Activated CD4-positive, CD25-positive, alpha-beta regulatory T cell treated with anti-CD3 and anti-CD28 coated beads, Interleukin-2, amount 50 U/mL, for 24 hours (primary cell): ENCODE data around the gene TMIE.

ENCODE experiments used
- ATAC-seq, 2 donors: fragments of 150-1000 bp; cut with Tn5 transposase; one replicate each; pipeline ENCODE4 v1.10.0; 2021; ENCODE audit warnings: mild to moderate bottlenecking in 1 of 2, moderate library complexity in 1 of 2

The TMIE gene, protein sequence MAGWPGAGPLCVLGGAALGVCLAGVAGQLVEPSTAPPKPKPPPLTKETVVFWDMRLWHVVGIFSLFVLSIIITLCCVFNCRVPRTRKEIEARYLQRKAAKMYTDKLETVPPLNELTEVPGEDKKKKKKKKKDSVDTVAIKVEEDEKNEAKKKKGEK

DNA sequence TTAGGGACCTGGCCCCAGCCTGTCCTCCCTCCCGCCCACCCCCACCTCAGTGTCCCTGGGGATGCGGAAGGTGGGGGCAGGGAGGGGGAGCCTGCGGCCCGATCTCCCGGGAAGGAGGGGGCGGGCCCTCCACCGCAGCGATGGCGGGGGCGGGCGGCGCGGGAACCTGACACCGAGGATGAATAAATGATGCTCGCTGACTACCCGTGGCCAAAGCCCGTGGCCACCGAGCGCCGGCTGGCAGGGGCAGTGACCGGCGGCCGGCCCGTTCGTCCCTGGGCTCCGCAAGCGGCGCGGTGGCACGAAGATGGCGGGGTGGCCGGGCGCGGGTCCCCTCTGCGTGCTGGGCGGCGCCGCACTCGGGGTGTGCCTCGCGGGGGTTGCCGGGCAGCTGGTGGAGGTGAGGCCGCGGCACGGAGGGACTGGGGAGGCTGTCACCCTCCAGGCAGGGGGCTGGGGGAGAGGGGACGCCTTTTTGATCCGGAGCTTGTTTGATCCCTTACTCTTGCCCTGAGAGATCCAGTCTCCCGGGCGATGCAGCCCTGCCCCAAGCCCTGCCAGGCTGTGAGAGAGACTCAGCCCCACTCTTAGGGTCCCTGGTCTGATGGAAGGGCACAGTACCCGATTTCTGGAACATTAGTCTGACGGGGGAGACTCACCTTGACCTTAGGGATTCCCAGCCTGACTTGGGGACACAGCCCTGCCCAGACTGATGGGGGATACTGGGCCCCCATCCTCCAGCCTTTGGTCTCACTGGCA is at the start of gene TMIE:
Gene TMIE, plus strand, starts transcription at position 212 of the 759 bp plus-strand sequence. Its CDS starts 96 bp downstream, at position 308.
- no peak for ATAC-seq

DNA sequence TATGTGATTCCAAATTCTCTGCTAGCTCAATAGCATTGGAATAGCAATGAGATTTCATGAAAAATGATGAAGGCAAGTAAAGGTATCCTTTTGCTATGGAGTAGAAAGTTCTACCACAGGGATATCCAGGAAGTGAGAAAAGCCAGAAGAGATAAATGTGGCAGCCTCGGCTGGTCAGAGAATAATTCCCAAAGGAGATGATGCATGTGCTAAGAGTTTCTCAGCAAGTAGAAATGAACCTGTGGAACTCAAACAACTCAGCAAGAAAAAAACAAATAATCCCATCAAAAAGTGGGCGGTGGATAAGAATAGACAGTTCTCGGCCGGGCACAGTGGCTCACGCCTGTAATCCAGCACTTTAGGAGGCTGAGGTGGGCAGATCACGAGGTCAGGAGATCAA is 45.9 kb upstream of the TMIE start:
- no peak for ATAC-seq

DNA sequence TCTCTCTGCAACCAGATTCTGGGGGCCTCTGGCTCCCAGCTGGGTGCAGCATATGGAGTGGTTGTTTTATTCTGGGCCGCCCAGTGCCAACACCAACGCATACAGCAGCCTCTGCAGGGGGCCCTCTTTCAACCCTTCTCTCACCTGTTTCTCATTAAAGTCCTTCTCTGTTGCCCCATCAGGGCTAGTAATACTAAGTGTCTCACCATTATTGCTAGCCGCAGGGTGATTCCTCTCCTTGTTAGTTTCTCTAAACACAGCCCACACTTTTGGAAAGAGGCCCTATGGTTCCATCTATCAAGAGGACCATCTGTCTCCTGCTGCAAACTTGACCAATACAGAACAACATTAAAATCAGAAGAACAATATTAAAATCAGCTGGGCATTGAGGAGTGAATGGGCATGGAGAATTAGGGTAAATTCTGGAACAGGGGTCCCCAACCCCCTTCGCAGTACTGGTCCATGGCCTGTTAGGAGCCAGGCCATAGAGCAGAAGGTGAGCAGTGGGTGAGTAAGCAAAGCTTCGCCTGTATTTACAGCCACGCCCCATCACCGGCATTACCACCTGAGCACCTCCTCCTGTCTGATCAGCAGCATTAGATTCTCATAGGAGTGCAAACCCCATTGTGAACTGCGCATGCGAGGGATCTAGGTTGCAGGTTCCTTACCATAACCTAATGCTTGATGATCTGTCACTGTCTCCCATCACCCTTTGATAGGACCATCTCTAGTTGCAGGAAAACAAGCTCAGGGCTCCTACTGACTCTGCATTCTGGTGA is 44.2 kb upstream of the TMIE start:
- no peak for ATAC-seq

DNA sequence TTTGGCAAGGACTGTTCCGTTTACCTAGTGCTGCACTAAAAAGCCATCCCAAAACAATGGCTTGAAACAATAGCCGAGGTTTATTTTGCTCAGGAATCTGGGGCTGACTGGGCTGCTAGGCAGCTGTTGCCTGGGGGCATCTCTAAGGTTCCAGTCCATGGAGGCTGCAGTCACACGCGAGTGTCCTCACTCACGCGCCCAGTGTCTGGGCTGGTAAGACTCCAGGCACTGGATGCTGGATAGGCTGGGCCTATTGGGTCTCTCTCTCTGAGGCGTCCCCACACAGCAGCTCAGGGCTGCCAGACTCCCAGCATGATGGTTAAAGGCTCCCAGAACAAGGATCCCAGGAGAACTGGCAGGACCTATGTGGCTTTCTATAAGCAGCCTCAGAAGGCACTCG is 41.9 kb upstream of the TMIE start:
- ATAC-seq = no peak

DNA sequence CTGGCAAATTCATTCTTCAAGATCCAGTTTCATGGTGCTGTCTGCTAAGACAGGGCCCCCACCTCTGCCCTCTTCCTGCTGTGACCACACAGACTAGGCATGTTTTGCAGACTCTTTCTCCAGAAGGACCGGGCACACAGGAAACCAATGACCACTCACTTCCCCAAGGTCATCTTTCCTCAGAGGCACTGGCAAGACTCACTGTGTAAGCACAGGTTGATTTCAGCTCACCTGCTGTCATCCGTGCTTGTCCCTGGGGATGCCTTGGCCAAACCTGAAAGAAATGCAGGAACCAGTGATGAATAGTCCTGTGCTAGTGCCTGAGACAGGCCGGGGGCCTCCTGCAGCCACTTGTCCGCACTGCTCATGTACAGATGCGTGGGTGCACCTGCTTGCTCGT is 41.2 kb upstream of the TMIE start:
- no peak for ATAC-seq

DNA sequence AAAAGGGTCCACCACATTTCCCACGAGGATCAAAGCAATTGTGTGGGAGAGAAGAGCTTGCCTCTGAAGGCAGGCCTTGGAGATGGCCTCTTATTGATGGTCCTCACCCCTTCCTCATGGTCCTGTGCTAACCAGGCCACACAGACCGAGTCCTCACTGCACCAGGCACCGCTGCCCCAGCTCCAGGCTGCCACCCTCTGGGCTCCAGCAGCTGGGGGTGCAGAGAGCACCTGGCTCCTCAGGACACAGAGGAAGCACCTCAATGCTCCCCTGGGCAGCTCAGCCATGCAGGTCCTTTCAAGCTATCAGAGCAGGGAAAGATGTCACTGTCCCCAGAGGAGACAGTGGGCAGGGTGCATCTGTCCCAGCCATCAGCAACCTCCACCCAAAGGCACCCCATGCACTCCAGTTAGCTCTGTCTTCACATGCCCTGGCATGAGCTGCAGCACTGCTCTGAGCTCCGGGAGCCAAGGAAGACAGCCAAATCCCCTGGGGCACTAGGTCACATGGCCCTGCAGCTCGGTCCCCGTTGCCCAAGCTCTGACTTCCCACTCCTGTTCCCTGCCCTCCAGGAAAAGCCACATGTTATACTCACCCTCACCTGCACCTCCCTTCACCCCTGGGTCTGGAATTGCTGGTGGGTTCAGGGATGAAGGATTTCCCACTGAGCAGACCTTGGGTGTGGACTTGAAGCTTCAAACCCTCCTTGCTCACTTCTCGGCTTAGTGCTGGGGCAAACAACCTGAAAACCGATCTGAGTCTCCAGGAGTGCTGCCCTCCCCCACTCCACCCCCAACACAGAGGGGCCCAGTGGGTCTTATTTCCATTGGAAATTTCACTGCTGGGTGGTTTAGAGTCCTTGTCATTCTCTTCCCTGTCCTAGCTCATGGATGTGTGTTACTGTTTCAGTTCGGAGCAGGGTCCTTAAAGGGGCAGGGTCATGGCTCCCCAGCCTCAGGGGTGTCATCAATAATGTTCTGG is 40.4 kb upstream of the TMIE start:
- ATAC-seq = no peak

DNA sequence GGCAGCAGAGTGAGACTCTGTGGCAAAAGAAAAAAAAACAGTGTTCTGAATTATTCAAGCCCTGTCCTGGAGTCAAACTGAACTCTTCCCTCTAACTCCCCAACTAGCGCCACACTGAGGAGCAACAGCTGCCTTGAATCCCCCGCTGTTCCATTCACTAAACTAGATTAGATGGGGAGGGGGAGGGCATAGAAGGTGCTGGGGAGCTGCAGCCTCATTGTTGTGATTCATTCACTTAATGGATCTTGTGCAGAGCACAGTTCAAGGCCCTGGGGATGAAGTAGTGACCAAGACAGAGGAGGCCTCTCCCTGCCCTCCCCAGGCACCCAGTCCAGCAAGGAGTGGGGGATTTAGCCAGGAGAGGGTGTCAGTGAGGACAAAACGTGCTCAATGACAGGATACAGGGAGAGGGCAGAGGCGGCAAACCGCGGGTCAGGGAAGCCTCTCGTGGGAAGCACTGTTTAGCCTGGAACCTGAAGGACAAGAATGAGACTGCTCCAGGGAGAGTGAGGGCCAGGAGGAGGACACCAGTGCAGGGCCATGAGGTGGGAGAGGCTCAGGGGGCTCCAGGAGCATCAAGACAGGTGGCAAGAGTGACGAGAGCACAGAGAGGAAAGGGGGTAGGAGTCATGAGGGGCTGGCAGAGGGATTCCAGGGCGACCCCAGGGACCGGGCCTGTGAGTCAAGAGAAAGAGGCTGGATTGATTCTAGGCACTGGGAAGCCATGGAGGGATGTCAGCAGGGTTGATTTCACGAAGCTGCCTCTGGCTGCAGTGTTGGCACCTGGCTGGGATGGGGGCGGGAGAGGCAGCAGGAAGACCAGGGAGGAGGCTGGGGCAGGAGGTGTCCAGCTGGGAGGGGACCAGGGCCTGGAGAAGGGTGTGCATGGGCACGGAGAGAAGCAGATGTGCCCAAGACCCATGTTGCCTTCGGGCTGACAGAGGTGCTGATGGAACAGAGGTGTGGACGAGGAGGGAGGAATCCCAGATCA is 39.1 kb upstream of the TMIE start:
- ATAC-seq = no peak

DNA sequence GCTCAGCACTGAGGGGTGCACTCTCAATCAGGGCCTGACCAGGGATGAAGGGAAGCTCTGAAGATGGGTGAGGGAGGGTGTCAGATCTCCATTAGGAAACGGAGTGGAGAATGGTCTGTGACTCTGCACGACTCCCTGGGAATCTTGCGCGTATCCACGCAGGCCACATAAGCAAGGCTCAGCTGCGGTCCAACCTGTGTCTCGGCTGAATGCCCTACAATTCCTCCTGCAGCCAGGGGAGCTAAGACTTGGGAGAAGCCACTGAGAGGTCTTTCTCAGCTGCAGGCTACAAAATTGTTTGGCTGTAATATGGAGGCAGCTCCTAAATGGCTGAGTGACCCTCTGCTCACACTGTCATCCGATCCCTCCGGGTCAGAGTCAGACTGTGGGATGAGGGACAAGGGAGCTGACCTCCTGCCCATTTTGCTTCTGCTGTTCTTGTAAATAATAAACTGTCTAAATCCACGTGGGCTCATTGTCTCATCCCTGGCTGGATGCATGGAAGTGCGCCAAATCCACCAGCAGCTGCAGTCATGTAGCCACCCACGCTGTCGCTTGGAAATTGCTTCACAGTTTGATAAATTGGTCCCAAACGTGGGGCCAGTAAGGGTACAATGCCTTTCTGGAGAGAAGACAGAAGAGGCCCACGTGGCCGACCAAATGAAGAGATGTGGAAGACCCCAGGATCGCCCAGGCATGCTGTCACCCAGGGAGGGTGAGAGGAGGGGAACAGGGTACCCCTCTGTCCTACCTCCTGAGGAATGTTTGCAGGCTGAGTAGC is 38.2 kb upstream of the TMIE start:
- no peak for ATAC-seq

DNA sequence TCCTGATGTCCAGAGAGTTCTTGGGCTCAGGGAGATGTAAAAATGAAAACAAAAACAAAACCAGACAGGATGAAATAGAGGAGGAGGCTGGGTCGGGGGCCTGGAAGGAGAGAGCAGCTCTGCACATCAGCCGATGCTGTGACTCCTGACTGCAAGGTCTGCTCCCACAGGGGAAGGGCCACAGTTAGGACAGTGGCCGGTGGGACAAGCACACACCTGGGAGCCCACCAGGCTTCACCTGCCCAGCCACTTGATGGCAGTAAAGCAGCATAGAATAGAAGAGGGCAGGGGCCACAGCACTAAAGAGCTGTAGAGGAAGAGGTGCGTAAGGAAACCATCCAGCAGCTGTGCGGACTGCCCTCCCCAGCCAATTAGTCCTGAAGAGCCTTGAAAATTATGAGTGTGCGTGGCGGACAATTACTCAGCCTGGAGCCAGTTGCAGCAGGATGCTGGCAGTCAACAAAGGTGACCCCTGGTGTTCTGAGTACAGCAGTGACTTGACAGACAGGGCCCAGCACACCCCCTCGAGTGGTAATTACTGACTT is 37.5 kb upstream of the TMIE start:
- ATAC-seq = no peak

DNA sequence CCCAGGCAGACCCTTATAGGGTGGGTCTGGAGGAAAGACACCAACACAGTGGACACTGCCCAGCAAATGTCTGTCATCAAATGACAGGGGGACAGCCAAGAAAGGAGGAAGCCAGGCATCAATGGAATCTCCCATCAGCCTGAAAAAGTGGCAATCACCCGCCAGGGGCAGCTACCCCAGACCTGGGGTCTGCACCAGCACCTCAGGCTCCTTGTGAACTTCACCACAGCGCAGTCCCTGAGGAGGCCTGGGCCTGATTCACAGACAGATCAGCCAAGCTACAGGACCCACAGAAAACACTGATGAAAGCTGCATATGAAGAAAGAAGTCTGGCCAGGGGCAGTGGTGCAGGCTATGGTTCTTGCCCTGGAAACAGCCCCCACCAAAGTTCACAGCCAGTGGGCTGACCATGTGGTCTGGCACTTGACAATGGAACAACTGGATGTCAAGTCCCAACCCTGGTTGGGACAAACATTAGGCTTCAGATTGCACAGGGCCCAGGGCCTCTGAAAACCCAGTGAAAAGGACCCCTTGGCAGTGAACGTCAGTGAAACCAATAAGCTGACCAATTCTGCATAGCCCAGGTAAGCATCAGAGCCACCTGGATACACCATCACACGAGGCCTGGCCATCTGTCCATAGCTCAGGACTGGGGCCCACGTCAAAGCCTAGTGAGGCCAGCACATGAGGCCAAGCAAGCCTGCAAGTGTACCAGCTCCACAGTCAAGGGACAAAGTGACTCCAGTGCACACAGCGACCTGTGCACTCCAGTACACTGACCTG is 36.8 kb upstream of the TMIE start:
- no peak for ATAC-seq

DNA sequence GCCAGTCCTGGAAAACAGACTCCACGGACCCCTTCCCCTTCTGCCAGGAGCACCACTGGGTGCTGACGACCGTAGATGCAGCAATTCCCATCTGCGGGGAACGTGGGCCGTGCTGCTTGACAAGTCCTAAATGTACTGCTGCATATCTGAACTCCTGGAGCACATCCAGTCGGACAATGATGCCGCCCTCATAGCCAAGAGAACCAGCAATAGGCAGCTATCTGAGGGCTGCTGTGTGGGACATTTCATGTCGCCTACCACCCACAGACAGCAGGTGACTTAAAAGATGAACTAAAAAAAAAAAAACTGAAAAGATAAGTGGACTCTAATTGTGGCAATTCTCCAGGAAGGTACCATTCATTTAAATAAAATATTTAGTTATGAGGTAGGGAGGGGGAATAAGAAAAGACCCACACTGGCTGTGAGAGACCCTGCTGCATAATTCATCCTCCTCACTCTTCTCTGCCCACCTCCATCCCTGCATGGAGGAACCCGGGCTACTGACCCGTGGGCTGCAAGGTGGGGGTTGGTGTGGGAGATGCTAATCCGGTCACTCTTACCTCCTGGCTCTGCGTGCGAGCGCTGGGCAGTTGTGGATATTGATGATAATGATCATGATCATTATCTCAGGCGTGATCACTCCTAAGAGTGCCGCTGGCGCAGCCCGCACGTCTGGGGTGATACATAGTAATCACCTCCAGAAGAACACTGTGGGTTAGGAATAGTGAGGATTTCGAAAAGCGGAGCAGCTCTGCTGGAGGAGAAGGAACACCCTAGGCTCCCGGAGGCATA is 36.0 kb upstream of the TMIE start:
- ATAC-seq = no peak

DNA sequence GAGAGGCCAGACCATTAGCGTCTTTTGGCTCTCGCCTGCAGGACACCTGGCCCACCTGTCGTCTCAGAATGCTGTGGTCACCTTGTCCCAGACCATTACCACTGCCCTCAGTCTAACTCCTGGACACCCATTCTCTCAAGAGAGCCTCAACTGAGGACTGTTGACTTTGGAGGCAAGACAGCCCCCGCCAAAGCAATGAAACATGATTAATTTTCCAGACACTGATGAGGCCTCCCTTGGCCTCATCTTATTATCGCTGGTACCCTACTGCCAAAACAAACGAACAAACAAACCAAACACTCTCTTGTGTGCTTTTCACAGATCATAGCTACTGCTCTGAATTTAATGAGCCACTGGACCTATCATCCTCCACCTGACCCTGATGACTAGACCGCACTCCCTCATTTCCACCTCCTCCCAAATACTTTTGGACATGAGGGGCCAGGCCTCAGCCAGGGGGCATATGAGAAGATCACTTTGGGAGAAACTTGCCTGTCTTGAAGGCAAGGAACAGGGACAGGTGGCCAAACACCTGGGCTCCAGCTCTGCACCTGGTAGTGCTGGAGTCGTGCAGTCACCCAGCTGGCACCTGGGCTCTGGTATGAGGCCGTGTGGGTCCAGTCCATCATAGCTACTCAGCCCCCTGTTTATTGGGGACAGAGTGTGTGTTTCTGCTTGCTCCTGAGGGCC is 35.3 kb upstream of the TMIE start:
- ATAC-seq = no peak

DNA sequence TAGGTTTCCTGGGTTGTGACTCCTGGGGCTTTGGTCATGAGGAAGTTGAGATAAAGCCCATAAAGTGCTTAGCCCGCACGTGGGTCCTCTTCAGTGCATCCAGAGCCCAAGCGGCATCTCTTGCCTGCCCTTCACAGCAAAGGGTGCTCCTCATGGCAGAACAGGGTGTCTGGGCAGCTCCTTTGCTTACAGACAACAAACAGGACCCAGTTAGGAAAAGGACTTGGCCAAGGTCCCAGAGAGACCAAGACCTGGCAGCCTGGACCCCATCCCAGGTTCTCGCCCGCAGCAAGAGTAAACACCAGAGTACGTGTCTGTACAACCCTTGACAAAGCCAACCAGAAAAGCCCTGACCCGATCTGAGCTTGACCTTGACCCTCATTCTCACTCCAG is 34.7 kb upstream of the TMIE start:
- no peak for ATAC-seq

DNA sequence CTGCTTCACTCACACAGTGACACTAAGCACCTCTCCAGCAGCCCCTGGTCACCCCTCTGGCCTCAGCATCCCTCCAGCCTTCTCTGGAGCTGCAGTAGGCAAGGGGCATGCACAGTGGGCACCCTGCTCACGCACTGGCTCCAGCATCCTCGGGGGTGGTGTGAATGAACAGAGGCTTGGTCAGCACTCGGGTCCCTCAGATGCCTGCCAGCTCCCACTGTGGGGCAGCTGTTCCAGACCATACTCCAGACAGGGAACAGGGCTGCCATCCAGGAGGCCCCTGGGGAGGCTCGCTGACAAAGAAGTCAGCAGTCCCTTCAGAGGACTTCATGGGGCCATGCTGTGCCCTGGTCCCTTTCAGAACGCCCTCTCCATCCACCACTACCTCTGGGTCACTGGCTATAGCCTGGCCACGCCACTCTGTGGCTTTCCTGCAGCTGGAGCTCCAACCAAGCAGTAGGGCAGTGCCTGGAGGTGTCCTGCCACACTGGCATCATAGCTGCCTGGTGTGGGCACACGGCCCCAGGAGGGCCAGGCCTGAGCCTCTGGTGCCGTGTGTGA is 34.1 kb upstream of the TMIE start:
- no peak for ATAC-seq

DNA sequence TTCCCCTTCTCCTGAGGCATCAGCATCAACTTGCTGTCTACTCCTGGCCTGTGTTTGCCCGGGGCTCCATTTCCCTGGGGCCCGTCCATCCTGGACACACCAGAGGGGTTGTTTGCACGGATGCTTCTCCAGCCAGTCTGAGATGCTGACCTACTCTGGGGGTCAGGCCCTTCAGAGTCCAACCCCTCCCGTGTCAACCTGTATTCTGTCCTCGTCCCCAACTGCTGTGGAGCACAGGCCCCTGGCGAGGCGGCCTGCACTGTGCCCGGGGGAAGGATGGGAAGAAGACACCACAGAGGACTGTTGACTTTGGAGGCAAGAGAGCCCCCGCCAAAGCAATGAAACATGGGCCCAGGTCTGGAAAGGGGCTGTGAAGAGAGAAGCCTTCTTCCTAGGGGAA is 33.5 kb upstream of the TMIE start:
- no peak for ATAC-seq

DNA sequence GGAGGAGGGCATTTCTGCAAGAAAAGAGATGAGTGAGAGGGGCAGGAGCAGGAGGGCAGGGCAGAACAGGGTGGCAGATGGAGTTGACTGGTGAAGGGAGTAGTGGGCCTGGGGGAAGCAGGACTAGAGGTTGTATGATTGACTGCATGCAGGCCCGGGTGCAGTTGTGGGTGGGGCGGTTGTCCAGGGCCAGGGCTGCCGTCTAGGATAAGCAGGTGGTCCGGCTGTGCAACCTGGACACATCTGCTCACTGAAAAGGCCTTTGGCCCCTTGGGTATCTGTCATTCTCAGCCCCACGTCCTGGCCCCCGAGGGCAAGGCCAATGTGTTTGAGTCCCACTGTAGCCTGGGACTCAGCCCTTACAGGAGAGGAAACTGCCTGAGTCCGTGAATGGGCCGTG is 33.1 kb upstream of the TMIE start:
- no peak for ATAC-seq

DNA sequence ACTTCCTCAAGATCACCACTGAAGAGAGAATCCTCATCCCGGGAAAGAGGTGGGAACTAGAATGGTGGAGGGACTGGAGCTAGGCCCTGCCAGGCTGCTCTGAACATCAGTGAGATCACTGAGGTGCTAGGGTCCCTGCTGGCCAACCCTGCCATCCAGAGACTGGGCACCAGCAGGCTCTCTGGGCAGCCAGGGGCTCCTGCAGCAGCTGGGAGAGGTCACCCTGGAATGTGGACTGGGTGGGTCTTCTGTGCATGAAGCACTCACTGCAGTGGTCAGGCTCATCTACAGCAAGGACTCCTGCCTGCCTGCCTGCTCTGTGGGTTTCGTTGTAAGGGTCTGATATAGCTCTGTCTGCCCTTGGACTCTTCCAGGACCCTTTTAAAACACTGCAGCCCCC is 32.6 kb upstream of the TMIE start:
- ATAC-seq = no peak
